Measurements from ENCODE around the gene TAF6.
A peak's percentile ranks its signal among the peaks of the same experiment; 100 is the strongest.

The TAF6 gene

GRCh38 chr7:100091411-100092181, 27.6 kb downstream of the TAF6 start (continued):
- TF ChIP-seq ZNF341 (tag by site-specific recombination; IDR thresholded peaks at IDR 0.05; ENCODE audit: low read depth): no peak
- TF ChIP-seq ZNF692 (tag by site-specific recombination; IDR thresholded peaks at IDR 0.05): 0 out of 2 replicates have a peak, but pooled peaks have one; percentile 6
- peak; percentile 51; the same call in 1 of the 2 replicates for TF ChIP-seq ZBTB17 (tag by site-specific recombination; IDR thresholded peaks at IDR 0.05)
- no peak for TF ChIP-seq ZNF221 (tag by site-specific recombination; IDR thresholded peaks at IDR 0.05; ENCODE audit: borderline replicate concordance)
- TF ChIP-seq ZNF610 (tag by site-specific recombination; IDR thresholded peaks at IDR 0.05; ENCODE audit: borderline replicate concordance): no peak
- peak; percentile 44 for TF ChIP-seq ZNF629 (tag by site-specific recombination; IDR thresholded peaks at IDR 0.05)
- no peak for TF ChIP-seq ZNF837 (tag by site-specific recombination; IDR thresholded peaks at IDR 0.05)
- TF ChIP-seq HIC1 (tag by site-specific recombination; IDR thresholded peaks at IDR 0.05): no peak
- no peak for TF ChIP-seq ZNF664 (tag by site-specific recombination; IDR thresholded peaks at IDR 0.05)
- TF ChIP-seq ZNF280D (tag by site-specific recombination; IDR thresholded peaks at IDR 0.05): no peak
- peak; percentile 21; the same call in 1 of the 2 replicates for TF ChIP-seq CTCF (tag by site-specific recombination; IDR thresholded peaks at IDR 0.05)
- no peak for TF ChIP-seq SP3 (tag by site-specific recombination; IDR thresholded peaks at IDR 0.05)
- TF ChIP-seq ZBTB7A (tag by site-specific recombination; IDR thresholded peaks at IDR 0.05; ENCODE audit: low read depth): no peak
- no peak for TF ChIP-seq ZNF473 (tag by site-specific recombination; IDR thresholded peaks at IDR 0.05)
- no peak for TF ChIP-seq HOXA7 (CRISPR knock-in tag; IDR thresholded peaks at IDR 0.05; ENCODE audit: borderline replicate concordance)
- TF ChIP-seq INSM2 (tag by site-specific recombination; IDR thresholded peaks at IDR 0.05): no peak
- no peak for TF ChIP-seq ZNF211 (tag by site-specific recombination; IDR thresholded peaks at IDR 0.05; ENCODE audit: low read depth)
- no peak for TF ChIP-seq ZNF544 (tag by site-specific recombination; IDR thresholded peaks at IDR 0.05)
- no peak for TF ChIP-seq BCL6B (tag by site-specific recombination; IDR thresholded peaks at IDR 0.05)
- no peak for TF ChIP-seq ZNF16 (tag by site-specific recombination; IDR thresholded peaks at IDR 0.05; ENCODE audit: low read depth)
- TF ChIP-seq ZNF600 (tag by site-specific recombination; IDR thresholded peaks at IDR 0.05): no peak; the same call in 1 of the 2 replicates
- no peak for TF ChIP-seq MYNN (tag by site-specific recombination; IDR thresholded peaks at IDR 0.05; ENCODE audit: borderline replicate concordance)
- no peak for TF ChIP-seq ZNF302 (tag by site-specific recombination; IDR thresholded peaks at IDR 0.05; ENCODE audit: low read depth)
- TF ChIP-seq SP7 (tag by site-specific recombination; IDR thresholded peaks at IDR 0.05): 0 out of 2 replicates have a peak, but pooled peaks have one; percentile 26
- TF ChIP-seq ZNF23 (tag by site-specific recombination; IDR thresholded peaks at IDR 0.05; ENCODE audit: borderline replicate concordance): no peak
- no peak for TF ChIP-seq ZNF747 (tag by site-specific recombination; IDR thresholded peaks at IDR 0.05)

All from HEK293 (cell line).